ENCODE measurements around the gene DIAPH1. TPM values are rescaled to one million over a fixed set of nuclear protein-coding genes. Genes with fewer than 3 reads are reported as not detected.

Gene DIAPH1
- total RNA-seq, 1 donor: 22.1 TPM

DNA sequence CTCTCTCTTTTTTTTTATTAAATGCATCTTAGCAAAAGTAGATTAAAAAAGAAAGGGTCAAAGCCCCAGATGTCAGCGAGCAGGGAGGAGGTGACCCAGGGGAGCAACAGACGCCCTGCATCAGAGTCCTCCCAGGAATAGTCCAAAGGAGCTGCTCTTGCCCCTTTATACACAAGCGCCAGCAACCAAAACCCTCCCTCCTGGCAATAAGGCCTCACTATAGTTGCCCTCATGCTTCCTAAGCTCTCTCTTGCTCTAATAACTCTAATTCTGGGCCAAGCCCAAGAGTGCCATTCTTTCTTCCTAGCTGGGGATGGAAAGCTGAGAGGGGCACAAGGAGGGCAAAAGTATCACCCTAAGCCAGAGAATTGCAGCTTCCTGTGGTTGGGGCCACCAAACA, 103.7 kb downstream of the DIAPH1 start:
- no peak for DNase-seq (ENCODE audit: low read depth)
- no peak overlapping the region for H3K4me3 ChIP-seq (ENCODE audit: low read depth, low read length)
- TF ChIP-seq, protein P1, sequence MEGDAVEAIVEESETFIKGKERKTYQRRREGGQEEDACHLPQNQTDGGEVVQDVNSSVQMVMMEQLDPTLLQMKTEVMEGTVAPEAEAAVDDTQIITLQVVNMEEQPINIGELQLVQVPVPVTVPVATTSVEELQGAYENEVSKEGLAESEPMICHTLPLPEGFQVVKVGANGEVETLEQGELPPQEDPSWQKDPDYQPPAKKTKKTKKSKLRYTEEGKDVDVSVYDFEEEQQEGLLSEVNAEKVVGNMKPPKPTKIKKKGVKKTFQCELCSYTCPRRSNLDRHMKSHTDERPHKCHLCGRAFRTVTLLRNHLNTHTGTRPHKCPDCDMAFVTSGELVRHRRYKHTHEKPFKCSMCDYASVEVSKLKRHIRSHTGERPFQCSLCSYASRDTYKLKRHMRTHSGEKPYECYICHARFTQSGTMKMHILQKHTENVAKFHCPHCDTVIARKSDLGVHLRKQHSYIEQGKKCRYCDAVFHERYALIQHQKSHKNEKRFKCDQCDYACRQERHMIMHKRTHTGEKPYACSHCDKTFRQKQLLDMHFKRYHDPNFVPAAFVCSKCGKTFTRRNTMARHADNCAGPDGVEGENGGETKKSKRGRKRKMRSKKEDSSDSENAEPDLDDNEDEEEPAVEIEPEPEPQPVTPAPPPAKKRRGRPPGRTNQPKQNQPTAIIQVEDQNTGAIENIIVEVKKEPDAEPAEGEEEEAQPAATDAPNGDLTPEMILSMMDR (IDR thresholded peaks at IDR 0.05; ENCODE audit: insufficient read depth, low read length): no peak

DNA sequence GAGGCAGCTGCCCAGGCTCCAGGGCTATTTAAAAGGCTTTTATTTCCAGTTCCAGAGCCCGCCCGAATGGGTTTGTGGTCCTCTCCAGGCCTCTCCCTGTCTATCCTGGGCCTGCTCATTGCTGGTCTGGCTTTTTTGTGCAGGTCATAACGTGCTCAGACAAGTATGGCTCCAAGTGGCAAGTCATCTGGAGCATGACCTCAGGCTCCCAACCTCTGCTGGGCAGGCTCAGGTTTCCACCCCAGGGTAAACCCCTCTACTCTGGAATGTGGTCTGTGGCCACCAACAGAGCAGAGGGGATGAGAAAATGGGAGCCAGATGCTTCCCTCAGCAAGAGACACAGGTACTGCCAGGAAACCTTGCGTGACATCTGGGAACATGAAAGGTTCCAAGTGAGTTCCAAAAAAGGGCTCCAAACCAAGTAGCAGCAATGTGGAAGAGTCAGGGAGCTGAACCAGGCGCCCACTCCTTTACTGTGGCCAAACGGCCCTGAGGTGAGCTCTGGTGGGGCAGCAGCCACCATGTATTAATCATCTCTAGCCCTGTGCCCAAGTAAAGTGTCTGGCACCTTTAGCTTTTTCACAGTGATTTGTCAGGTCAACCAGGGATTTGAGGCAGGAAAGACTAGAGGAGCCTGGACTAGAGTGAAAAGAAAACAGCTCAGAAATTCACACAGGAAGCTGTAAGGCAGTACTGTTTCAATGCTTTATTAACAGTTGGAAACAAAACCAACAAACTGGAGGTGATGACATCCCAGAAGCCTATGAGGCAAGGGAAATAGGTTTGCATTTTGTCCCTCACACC, 104.3 kb downstream of the DIAPH1 start:
- H3K4me3 ChIP-seq (ENCODE audit: low read depth, low read length): peak overlapping the region; percentile 10
- TF ChIP-seq, protein P1 (IDR thresholded peaks at IDR 0.05; ENCODE audit: insufficient read depth, low read length): no peak
- peak; percentile 58 for DNase-seq (ENCODE audit: low read depth)

DNA sequence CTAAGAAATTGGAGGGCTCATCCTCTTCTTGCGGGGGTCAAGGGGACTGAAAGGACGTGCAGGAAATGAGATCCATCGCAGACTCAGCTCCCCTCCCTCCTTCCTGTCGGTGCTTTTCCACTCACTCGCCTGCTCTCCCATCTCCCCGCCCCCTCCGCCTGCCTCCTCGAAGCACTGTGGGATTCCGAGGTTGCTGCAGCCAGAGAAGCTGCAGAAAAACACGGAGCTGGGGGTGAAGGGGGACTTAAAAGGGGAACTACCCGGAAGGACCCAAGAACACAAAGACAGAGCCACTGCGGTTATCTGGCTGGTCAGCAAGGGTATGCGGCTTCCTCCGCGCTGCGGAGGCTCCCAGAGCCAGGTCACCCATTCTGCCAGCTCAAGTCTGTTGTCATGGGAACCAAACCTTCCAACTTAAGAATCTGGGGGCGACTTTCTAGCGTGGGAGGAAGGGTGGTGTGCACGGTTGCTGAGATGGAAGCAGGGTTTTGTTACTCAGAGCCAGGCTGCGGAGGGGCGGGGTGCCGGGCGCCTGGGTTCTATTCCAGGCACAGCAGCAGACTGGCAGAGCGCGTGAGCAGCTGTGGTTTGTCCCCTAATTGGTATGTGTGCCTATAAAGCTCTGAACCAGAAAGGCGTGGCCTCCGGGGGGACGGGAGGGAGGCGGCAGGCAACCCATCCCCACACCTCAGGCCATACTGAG, 105.0 kb downstream of the DIAPH1 start:
- DNase-seq (ENCODE audit: low read depth): peak; percentile 89
- peak overlapping the region; percentile 54 for H3K4me3 ChIP-seq (ENCODE audit: low read depth, low read length)
- TF ChIP-seq, protein P1 (IDR thresholded peaks at IDR 0.05; ENCODE audit: insufficient read depth, low read length): no peak

DNA sequence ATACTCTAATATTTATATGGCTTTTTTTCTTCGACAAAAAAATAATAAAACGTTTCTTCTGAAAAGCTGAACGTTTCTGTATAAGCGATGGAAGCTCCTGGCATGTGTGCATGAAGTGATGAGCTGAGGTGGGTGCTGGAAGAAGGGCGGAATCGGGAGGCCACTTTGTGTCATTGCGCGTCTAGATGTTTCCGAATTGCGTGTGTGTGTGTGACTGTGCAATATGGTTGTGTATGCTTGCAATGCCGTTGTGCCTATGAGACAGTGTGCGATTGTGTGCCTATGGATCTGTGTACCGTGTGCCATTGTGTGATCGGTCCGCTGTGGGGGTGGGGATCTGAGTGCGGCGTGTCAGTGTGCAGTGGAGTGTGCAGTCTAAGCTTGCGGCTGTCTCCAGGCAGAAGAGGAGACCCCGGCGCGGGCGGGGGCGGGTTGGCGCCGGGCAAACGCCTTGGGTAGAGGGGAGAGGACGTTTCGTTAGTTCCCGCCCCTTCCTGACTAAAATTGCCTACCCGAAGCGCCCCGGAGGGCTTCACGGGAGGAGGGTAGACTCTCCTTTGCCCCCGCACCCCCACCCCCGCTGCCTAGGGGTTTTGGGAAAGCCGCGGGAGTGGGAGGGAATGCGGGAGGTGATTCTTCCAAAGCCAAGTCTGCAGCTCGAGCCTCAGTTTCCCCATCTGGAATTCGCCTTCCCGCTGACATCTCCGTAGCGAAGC, 105.7 kb downstream of the DIAPH1 start:
- no peak for DNase-seq (ENCODE audit: low read depth)

DNA sequence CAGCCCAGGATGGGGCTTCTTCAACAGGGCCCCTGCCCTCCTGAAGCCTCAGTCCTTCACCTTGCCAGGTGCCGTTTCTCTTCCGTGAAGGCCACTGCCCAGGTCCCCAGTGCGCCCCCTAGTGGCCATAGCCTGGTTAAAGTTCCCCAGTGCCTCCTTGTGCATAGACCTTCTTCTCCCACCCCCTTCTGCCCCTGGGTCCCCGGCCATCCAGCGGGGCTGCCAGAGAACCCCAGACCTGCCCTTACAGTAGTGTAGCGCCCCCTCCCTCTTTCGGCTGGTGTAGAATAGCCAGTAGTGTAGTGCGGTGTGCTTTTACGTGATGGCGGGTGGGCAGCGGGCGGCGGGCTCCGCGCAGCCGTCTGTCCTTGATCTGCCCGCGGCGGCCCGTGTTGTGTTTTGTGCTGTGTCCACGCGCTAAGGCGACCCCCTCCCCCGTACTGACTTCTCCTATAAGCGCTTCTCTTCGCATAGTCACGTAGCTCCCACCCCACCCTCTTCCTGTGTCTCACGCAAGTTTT, 106.3 kb downstream of the DIAPH1 start:
- DNase-seq (ENCODE audit: low read depth): peak; percentile 70
- H3K4me3 ChIP-seq (ENCODE audit: low read depth, low read length): peak overlapping the region; percentile 28

More for the DNA sequence above, 105.7 kb downstream of the DIAPH1 start:
- TF ChIP-seq, protein P1 (IDR thresholded peaks at IDR 0.05; ENCODE audit: insufficient read depth, low read length): no peak
- peak overlapping the region; percentile 54 for H3K4me3 ChIP-seq (ENCODE audit: low read depth, low read length)

DNA sequence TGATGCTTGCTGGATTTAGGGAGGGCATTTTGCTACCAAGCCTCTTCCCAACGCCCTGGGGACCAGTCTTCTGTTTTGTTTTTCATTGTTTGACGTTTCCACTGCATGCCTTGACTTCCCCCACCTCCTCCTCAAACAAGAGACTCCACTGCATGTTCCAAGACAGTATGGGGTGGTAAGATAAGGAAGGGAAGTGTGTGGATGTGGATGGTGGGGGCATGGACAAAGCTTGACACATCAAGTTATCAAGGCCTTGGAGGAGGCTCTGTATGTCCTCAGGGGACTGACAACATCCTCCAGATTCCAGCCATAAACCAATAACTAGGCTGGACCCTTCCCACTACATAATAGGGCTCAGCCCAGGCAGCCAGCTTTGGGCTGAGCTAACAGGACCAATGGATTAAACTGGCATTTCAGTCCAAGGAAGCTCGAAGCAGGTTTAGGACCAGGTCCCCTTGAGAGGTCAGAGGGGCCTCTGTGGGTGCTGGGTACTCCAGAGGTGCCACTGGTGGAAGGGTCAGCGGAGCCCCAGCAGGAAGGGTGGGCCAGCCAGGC, 107.0 kb downstream of the DIAPH1 start:
- no peak for DNase-seq (ENCODE audit: low read depth)
- no peak overlapping the region for H3K4me3 ChIP-seq (ENCODE audit: low read depth, low read length)
- TF ChIP-seq, protein P1 (IDR thresholded peaks at IDR 0.05; ENCODE audit: insufficient read depth, low read length): no peak

More for the DNA sequence above, 106.3 kb downstream of the DIAPH1 start:
- TF ChIP-seq, protein P1 (IDR thresholded peaks at IDR 0.05; ENCODE audit: insufficient read depth, low read length): peak; percentile 88
